TTC549 (cell line): ENCODE results near the gene PYHIN1.
A peak's percentile ranks its signal among the peaks of the same experiment; 100 is the strongest.
"Not testable (repeated sequence)": the region's sequence is repeated elsewhere in the genome, so short reads cannot be mapped to it uniquely, and the experiment has no call there.

ENCODE experiments used
- FAIRE-seq: peaks from 2 replicates; lab custom pipeline; 2012; peaks lifted over from hg19 to GRCh38; lab: Jason Lieb, UNC

The PYHIN1 gene

DNA sequence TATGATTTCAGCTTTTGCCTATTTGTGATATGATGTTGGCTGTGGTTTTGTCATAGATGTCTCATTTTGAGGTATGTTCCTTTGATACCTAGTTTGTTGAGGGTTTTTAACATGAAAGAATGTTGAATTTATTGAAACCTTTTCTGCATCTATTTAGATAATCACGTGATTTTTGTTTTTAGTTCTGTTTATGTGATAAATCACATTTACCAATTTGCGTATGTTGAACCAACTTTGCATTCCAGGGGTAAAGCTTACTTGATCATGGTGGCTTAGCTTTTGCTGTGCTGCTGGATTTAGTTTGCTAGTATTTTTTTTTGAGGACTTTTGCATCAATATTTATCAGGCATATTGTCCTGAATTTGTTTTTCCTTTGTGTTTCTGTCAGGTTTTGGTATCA lies 51.9 kb downstream of the PYHIN1 start:
- no peak for FAIRE-seq

DNA sequence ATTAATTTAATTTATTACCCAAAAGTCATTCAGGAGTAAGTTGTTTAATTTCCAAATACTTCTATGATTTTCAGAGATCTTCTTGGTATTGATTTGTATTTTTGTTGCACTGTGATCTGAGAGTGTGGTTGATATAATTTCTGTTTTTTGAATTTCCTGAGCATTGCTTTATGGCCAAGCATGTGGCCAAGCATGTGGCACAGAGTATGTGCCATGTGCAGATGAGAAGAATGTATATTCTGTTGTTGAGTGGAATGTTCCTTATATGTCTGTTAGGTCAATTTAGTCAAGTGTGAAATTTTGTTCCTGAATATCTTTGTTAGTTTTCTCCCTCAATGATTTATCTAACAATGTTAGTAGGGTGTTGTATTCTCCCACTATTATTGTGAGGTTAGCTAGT lies 53.0 kb downstream of the PYHIN1 start:
- no peak for FAIRE-seq

DNA sequence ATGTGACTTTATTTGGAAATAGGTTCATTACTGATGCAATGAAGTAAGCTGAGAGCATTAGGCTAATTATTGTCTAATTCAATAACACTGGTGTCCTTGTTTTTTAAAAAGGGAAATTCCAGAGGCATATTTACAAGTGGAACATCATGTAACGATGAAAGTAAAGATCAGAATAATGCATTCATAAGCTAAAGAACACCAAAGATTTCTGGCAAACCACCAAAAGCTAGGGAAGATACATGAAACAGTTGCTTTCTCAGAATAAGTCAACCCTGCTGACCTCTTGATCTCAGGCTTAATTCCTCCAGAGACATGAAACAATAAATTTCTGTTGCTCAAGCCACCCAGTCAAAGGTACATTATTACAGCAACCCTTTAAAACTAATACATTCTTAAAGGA lies 58.1 kb downstream of the PYHIN1 start:
- FAIRE-seq: no peak

DNA sequence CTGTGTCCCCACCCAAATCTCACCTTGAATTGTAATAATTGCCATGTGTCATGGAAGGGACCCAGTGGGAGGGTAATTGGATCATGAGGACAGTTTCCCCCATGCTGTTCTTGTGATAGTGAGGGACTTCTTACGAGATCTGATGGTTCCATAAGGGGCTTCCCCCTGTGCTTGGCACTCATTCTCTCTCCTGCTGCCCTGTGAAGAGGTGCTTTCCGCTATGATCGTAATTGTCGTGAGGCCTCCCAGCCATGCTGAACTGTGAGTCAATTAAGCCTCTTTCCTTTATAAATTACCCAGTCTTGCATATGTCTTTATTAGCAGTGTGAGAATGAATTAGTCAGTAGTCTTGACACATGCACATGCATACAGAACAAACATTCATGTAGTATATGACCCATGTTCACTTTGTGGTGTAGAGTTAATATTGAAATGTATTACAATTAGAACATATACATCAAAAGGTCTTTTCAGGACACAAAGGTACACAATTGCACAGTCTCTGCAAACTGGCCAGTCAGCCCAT lies 61.5 kb downstream of the PYHIN1 start:
- no peak for FAIRE-seq

DNA sequence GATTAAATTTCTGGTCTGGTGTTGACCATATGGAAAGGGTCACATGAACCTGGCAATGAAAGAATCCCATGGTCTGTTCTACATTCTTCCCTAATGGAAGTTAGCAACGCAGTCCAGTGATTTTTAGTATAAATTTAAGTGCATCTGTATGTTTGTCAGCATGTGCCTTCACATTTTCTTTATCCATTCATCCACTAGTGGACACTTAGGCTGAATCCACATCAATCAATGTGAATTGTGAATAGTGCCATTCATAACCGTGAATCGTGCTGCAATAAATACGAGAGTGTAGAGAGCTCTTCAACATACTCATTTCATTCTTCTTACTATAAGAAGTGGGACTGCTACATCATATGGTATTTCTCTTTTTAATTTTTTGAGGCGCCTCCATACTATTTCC lies 65.6 kb downstream of the PYHIN1 start:
- no peak for FAIRE-seq

DNA sequence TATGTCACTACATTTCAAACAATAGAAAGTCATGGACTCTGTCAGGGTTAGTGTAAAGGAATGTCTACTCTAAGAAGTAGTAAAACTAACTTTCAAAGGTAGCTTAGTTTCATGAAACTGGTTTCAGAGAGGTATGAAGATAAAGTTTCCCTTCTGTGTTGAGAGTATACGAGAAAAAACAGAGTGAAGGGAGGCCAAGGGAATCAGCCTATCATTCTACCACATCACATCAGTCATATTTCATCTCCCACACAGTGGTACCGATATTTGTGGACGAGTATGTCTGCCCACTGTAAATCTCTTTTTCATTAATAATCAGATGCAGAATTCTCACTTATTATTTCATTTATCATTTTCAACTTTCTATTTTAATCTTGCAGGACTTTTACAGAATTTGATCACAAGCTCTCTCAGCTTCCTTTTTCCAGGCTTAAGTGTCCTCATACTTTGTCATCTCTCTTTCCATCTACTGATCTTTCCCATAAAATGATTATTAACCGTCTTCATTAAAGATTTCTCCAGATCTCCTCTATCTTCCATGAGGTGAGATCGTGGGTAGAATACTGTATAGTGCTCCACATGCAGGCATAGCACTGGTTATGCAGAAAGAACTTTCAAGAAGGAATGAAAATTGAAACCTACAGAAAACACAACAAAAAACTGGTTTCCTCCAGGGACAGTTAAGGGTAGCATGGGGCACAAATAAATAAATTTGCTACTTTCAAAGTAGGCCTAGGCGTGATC lies 66.9 kb downstream of the PYHIN1 start:
- no peak for FAIRE-seq

DNA sequence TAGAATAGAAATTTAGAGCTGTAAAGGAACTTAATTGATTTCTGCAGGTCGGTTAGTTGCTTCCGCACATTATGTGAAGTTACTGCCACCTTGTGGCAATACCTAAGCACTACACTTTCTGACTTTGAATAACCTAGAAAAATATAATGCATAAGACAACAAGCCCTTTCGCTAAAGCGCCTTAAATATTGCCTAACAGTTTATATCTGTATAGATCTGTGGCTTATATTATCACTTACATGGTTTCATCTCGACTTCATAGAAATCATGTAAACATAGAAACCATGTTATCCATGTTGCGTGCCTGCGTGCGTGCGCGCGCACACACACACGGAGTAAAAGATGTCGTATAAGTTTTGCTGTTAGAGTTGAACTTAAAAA lies 67.4 kb downstream of the PYHIN1 start:
- FAIRE-seq: peak; percentile 95

DNA sequence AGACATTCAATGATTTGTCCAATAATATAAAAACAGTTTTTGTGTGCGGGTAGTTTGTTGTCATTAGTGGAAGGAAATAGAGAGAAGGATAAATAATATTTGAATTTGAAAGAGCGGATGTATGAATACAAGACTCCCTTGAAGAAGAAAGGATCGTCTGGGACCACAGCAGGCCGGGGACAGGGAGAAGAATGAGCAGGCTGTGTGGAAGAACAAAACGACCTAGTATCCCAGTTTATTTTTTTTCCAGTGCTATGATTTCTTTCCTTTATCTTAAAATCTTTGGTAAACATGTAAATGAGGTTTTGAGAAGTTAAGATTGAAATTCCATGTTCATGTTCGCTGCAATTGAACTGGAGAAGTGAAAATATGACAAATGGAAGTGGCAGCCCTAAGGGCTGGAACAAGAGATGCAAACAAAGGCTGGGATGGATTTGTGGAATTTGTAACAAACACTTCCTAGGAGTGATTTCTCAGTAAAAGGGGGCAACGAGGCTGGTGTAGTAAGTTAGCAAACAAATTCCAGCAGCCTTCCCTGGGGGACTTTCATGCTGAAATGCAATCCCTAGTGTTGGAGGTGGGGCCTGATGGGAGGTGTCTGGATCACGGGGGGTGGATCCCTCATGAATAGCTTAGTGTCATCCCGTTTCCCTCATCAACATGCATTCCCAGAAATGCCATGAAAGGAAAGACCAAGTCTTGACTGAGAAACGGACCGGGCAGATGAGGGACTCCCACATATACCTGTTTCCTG lies 68.1 kb downstream of the PYHIN1 start:
- no peak for FAIRE-seq

DNA sequence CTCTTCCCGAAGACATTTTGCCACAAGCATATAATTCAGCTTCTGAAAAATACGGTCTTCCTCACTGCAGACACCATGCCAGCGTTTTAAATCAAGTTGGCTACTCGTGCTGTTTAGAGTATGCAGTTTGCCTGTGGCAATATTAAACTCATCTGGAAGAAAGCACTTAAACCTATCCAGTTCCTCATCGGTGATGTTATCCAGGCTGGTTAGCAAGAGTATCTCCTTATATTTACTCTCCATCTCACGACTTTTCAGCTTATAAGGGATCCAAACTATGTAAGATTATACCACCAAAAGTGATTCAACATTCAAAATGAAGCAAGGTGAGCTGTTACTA lies 68.7 kb downstream of the PYHIN1 start:
- no peak for FAIRE-seq

DNA sequence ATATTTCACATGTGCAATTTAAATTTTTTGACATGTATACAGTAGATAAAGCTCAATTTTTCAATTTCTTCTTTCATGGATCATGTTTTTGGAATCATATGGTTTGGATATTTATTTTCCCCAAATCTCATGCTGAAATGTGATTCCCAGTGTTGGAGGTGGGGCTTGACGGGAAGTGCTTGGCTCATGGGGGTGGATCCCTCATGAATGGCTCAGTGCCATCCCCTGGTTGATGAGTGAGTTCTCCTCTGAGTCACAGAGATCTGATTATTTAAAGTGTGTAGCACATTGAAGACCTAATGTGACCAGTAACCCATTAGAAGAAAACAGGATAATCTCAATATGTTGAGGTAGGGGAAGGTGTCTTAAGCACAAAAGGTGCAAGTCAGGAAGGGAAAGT lies 69.3 kb downstream of the PYHIN1 start:
- FAIRE-seq: no peak

DNA sequence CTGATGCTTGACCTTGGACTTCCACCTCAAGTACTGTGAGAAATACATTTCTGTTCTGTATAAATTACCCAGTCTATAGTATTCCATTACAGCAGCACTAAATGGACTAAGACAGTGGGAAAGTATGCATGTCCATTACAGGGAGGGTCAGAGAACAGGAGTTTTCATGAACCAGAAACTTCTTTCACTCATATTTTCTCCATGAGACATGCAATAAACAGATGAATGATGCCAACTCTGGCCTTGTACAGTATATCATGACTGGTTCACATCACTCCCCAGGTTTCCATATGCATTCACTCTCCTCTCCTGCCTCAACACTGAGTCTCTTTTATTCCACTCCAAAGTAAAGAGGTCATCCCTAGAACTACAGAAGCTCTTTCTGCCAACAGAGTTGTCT lies 73.8 kb downstream of the PYHIN1 start:
- no peak for FAIRE-seq

DNA sequence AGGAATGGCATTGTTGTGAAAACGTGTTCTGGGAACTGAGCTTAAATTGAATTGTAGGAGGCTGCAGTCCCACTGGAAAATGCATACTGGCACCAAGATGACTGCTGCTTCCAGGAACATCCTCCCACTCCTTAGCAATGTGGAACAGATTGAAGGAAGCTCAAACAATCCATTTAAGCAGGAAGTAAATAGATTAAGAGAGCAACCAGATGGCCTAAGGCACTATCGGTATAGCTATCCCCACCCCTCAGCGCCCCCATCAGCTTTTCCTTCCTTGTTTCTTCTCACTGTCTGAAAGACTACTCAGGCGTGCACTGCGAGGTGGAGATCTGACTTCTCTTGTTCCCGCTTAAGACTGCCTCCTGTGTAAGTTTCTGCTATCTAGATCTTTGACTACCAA lies 74.3 kb downstream of the PYHIN1 start:
- no peak for FAIRE-seq

DNA sequence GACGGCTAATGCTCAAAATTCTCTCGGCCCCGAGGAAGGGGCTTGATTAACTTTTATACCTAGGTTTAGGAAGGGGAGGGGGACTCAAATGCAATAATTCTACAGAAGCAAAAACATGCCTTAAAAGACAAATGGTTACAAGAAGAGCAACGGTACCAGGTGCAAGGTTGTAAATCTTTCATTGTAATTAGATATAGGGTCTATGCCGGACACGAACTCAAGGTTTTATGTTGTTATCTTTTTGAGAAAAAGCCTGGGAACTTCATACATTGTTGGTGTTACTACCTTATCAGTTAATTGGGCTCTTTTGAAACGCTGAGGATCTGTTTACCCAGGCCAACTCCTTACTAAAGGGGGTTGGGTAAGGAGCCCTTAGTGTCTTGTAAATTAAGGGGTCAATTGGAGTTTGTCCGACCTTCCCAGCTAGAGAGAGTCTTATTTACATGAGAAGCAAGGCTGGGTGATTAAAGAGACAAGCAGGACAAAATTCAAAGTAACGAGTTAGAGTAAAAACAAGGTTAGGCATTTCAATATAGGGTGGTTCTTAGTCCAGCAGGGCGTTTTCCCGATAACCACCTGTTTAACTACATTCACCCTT lies 75.0 kb downstream of the PYHIN1 start:
- FAIRE-seq: not testable (repeated sequence)

DNA sequence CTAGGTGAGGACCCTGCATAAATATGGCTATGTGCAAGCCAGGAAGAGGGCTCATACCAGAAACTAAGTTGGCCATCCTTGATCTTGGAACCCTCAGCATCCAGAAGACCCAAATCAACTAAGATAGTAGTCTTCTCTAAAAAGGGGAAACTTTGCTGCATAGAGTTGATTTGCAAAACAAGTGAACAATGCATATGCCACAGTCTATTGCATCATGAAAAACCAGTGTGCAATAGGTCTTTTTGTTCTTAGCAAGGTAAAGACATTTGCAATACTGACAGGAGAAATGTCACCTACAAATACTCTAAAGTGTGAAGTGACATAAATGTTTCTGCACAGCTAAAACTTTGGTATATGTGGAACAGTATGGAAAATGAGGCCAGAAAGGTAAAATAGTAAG lies 76.4 kb downstream of the PYHIN1 start:
- FAIRE-seq: no peak

DNA sequence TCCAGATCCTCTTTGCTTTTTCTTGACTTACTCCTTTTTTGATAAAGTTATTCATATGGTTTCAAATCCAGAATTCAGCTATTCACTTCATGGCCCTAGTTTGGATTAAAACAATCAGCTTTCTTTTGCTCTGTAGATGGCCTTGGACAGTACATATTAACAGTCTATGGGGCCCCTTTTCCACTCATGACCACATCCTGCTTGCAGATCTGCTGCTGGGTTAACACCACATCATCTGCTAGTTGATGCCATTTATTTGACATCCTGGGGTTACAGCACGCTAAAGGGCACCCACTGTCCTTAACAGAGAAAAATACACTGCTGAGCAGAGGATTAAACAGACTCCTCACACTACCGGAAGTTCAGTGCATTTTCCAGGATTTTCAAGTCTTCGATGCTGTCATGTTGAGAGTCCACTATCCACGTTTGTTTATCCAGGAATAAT lies 77.4 kb downstream of the PYHIN1 start:
- FAIRE-seq: no peak

DNA sequence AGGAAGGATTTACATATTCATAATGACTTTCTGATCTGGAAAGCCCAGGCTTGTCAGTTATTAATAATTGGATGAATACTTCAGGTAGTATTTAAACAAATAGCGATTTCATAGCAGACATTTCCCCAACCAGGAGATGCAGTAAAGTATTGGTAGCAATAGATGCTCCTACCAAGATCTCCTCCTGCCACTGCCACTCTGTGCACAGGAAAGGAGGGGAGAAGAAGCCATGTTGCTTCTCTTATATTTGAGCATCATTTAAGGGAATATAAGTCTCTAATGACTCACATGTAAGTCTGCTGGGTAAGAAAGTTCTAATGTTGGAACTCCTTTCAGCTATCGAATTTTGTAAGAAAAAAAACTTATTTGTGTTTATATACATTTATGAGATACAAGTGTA lies 77.9 kb downstream of the PYHIN1 start:
- no peak for FAIRE-seq

DNA sequence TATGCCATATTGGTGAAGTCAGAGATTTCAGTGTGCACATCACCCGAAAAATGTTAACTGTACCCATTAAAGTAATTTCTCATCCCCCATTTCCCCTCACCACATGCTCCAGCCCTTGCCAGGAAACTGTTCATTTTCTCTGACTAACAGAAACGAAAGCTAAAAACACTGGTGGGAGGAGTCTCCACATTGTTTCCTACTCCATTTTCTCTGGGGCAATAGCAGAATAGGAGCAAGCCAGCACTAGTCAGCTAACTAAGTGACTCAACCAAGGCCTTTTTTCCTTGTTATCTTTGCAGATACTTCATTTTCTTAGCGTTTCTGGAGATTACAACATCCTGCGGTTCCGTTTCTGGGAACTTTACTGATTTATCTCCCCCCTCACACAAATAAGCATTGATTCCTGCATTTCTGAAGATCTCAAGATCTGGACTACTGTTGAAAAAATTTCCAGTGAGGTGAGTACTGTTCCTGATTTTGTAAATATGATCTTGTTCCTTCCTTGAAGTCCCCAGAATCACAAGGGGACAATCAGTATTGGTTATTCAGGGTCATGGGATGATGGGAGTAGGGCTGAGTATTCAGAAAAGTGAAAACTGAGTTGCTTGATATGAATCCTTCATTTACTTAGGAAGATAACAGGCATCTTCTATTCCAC lies 78.5 kb downstream of the PYHIN1 start, which contains the start of gene IFI16:
IFI16 (plus strand) TSS at position 204 of the 658 bp plus-strand sequence. CDS start 4,774 bp downstream, outside the sequence.
- FAIRE-seq: no peak

DNA sequence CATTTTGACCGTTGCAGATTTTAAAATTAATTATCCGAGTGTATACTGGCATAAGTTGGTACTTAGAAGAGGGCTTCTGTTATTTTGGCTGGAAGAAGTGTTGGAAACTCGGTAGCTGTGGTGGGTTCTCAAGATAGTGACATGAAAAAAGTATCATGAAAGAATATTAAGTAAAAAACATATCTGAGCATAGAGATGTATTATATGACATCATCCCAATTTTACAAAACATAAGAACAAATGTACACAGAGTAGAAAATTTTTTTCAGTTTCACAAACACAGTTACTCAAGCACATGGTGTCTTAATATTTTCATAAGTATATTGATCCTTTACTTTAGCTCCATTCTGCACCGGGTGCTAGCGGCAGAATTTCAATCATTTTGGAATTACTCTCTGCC lies 79.0 kb downstream of the PYHIN1 start:
- FAIRE-seq: no peak

DNA sequence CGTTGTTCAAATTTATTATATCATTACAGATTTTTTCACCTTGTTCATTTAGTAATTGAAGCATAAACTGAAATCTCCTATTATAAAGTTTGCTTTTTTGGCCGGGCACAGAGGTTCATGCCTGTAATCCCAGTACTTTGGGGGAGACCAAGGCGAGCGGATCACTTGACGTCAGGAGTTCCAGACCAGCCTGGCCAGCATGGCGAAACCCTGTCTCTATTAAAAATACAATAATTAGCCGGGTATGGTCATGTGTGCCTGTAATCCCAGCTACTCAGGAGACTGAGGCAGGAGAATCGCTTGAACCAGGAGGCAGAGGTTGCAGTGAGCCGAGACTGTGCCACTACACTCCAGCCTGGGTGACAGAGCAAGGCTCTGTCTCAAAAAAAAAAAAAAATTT lies 79.6 kb downstream of the PYHIN1 start:
- FAIRE-seq: not testable (repeated sequence)

DNA sequence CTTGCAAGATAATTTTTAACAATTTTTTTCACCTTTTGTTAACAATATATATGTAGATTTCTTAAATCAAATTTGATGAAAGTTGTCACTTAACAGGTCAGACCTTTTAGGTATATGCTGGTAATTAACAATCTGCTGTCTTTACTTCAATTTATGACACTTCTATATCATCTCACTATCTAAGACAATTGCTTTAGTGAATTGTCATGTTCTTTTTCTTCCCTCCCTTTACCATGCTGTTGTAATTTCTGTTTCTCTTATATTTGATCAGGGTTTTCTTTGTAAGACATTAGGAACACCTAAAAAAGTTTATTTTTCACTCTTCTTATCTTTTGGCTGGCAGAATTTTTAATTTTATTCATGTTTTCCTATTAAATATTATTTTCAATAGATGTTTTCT lies 80.4 kb downstream of the PYHIN1 start:
- no peak for FAIRE-seq

DNA sequence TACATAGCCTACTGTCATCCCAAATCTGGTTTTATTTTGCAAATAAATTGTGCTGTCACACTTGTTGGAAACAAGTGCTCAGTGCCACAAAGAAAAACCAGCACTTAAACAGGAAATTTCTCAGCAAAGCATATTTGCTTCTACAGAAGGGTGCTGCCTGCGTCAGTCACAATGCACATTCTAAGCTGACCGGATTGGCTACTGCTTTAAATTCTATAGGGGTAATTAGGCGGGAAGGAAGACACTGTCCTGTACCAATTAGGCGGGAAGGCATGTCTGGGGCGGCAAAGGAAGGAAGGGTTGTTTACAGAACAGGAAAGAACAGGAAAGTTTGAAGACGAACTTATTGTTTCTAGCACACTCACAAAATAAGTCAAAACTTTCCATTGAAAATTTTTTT lies 81.1 kb downstream of the PYHIN1 start:
- FAIRE-seq: no peak

DNA sequence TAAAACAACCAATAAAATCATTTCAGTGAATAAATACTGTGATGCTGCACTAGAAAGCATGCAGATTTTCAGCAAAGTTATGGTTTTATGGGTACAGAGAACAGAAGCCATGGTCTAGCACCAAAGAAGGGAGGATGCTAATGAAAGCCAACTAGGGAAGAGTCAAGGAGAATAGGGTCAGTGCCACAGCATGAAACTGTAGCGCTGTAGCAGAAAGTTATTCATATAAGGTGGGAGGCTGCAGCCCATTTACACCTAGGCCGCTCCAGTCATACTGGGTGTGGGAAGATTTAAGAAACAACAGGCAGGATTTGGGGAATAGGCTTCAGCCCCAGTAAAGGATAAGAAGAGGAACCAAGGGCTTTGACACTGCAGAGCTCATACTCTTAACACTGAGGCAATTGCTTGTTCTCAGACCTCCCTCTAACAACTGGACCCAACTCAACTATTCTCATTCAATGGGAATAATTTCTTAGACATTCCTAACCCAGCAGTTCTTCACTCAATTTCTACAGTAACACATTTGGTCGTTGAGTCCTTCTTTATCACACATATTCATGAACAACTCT lies 82.7 kb downstream of the PYHIN1 start:
- FAIRE-seq: no peak
